Breast epithelium (tissue), 3 donors: ENCODE results near the gene GPC3.

ENCODE experiments used
- POLR2A ChIP-seq: fragments of 450-650 bp; IDR thresholded peaks from one replicate; pipeline ENCODE4 v1.6.1; 2016; ENCODE audit warnings: antibody characterized with exemption, mild to moderate bottlenecking, moderate library complexity
- TF ChIP-seq, protein P1 (sequence below), 3 donors: fragments of 450-650 bp; IDR thresholded peaks; one replicate each; pipeline ENCODE4 v1.5.1; 2016 to 2017; ENCODE audit warnings: antibody characterized with exemption in 3 of 3, mild to moderate bottlenecking in 3 of 3, moderate library complexity in 3 of 3

- TF ChIP-seq, protein P1, sequence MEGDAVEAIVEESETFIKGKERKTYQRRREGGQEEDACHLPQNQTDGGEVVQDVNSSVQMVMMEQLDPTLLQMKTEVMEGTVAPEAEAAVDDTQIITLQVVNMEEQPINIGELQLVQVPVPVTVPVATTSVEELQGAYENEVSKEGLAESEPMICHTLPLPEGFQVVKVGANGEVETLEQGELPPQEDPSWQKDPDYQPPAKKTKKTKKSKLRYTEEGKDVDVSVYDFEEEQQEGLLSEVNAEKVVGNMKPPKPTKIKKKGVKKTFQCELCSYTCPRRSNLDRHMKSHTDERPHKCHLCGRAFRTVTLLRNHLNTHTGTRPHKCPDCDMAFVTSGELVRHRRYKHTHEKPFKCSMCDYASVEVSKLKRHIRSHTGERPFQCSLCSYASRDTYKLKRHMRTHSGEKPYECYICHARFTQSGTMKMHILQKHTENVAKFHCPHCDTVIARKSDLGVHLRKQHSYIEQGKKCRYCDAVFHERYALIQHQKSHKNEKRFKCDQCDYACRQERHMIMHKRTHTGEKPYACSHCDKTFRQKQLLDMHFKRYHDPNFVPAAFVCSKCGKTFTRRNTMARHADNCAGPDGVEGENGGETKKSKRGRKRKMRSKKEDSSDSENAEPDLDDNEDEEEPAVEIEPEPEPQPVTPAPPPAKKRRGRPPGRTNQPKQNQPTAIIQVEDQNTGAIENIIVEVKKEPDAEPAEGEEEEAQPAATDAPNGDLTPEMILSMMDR (IDR thresholded peaks at IDR 0.05): no peak
- no peak for TF ChIP-seq POLR2A
These were observed 9.2 kb upstream of the GPC3 start for GRCh38 chrX:133994576-133994975.
